Esophagus squamous epithelium (tissue), 4 donors: ENCODE data around the gene CDS2.

ENCODE experiments used
- CTCF ChIP-seq, 6 experiments: fragments of 450-650 bp in 4 of 6; fragments of 200-600 bp in 2 of 6; sonication (generic) in 2 of 6; IDR thresholded peaks; one replicate each; pipeline ENCODE4 v1.5.1; 2016 to 2019; ENCODE audit warnings: antibody characterized with exemption in 6 of 6, mild to moderate bottlenecking in 4 of 6, moderate library complexity in 4 of 6
- POLR2A ChIP-seq, 4 donors: fragments of 450-650 bp; IDR thresholded peaks; one replicate each; pipeline ENCODE4 v1.6.1; 2017; ENCODE audit warnings: antibody characterized with exemption in 4 of 4, mild to moderate bottlenecking in 4 of 4, moderate library complexity in 3 of 4

GRCh38 chr20:5180421-5180820 is 53.6 kb downstream of the CDS2 start:
- TF ChIP-seq CTCF (IDR thresholded peaks at IDR 0.05) (no peak), POLR2A (IDR thresholded peaks at IDR 0.05) (no peak)
